HG02678 (cell line): ENCODE results near the gene CRP.
"Not testable (repeated sequence)": the region's sequence is repeated elsewhere in the genome, so short reads cannot be mapped to it uniquely, and the experiment has no call there.

ENCODE experiments used
- ATAC-seq: cut with Tn5 transposase; IDR thresholded peaks from one replicate; pipeline ENCODE4 v1.9.1; 2021; ENCODE audit warnings: mild to moderate bottlenecking, moderate library complexity; ENCODE audit not compliant: unreplicated experiment

Gene CRP, protein sequence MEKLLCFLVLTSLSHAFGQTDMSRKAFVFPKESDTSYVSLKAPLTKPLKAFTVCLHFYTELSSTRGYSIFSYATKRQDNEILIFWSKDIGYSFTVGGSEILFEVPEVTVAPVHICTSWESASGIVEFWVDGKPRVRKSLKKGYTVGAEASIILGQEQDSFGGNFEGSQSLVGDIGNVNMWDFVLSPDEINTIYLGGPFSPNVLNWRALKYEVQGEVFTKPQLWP

DNA sequence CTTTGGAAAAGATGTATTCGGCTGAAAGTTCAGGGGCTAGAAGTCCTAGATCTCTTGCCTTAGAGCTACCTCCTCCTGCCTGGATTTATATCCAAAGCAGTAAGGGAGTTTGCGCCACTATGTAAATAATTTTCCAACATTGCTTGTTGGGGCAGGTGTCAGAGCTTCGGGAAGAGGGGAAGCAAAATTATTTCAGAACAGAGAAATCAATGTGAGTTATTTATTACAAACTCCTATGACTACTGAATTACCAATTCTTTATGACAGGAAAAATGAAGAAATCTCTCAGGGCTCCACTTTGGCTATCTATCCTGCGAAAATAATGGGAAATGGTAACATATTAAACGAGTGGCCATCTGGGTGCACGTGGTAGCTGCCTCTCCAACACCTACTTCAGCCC, at the start of gene CRP:
CRP (minus strand) TSS at position 61 of the 400 bp plus-strand sequence. CDS start 104 bp downstream, outside the sequence.
- ATAC-seq = no peak

DNA sequence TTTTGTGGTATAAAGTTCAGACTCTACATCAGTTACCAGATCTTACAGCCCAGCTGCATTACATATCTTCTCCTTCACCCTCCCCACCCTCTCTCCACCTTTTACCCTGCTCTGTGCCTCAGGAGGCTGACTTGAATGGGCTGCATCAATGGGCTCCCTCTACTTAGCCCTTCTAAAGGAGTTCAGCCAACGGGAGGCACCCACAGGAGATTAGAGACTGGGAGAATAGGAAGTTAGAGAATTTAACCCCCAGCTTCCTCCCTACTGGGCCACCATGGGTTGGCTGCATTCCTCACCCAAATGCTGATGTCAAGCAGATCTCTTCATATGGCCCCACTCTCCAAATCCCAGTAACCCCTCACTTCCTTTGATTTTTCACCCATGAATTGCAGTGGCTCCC, 49.3 kb upstream of the CRP start:
- no peak for ATAC-seq

DNA sequence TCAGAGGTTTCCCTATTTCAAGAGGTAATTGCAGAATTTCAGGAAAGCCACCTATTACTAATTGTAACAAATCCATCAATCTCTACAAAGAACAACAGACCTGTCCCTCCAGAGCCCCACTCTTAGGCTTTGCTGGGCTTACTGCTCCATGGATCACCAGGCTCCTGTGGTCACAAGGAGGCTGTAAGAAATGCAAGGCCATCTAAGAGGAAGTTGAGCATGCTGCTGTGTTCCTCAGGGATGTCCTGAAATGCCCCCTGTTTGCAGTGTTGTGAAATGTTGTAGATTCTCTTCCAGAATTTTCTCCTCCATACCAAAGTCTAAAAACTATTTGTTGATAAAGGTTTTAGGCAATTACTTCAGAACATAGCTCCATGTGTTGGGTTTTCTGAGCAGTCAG, 42.0 kb upstream of the CRP start:
- ATAC-seq = no peak

DNA sequence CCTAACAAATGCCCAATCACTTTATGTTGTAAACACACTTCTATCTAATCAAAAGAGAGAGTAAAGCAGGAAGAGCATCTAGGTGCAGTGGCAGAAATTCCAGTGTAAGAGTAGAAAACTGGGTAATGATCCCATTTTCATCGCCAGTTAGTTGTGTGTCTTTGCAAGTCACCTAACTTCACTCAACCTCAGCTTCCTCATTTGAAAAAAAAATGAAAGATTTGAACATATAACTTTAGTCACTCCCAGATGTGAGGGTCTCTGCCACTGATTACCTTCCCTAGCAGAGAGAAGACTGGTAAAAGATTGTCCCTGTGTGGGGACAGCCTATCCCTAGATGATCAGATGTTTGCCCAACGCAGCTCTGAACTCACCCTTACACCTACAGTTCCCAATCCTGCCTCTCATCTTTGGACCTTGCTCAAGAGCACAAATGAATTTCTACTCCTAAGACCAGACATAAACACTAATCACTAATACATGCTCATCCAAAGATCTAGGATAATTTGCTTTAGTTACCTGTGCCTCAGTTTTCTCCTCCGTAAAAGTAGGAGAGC, 41.1 kb upstream of the CRP start:
- ATAC-seq = no peak

DNA sequence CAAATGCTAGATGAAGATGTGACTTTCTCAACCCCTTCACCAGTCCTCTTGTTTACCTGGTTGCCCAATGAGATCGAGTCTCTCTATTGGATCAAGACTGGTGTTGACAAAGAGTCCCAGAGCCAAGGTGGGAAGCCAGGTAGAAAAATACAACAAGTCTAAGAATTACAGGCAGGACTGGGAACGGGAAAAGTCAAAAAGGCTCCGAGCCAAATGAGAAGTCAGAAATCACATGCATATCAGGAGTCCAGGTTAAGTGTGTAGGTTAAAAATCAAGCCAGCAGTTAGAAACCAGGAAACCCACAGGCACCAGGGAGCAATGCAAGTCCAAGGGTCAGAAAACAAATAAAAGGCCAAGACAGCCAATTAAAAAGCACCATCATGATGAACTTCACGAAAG, 39.0 kb upstream of the CRP start:
- no peak for ATAC-seq

DNA sequence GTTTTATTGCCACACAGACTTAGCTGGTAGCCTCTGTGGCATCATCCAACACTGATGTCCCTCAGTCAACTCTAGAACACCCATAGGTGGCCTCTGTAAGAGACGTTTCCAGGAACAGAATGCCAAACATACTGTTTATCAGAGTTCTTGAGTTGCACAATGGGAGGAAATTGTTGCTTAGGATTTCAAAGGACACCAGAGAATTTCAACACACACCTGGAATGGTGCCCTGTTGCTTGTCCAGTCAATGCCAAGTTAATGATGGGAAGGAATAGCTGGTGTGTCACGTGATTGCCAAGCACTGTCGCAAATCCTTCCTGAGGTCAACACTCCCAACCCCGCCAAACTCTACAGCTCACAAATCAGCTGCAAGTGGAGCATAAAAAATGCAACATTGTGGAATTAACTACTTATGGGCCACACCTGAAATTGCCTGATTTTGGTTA, 37.8 kb upstream of the CRP start:
- no peak for ATAC-seq

DNA sequence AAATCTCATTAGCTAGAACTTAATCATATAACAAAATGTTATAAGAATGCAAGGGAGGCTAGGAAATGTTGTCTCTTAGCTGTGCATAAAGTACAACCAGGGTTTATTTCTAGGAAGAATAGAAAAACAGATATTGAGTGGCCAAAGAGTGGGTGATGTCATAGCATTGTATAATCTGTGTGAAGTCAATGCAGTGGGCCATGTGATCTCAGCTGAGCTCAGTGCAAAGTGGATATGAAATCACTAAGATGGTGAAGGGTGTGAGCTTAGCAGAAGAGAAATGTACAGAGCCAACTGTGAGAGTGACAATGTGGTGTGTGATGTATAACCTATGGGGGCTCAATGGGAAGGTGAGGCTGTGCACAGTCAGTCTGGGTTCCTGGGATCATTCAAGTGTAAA, 36.6 kb upstream of the CRP start:
- no peak for ATAC-seq

DNA sequence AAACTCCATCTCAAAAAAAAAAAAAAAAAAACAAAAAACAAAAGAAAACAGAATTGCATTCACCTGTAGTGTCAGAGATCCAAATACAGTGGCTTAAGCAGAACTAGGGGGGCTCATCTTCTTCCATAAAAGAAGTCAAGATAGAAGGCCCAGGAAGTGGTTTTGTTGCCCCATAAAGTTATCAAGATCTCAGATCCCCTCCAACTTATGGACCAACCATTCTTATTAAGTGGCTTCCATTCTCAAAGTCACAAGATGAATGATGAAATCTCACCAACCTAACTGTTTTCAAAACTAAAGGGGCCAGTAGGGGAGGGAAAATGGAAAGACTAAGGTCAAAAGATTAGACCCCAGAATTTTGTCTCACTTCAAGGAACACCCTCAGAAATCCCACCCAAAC, 36.2 kb upstream of the CRP start:
- no peak for ATAC-seq

DNA sequence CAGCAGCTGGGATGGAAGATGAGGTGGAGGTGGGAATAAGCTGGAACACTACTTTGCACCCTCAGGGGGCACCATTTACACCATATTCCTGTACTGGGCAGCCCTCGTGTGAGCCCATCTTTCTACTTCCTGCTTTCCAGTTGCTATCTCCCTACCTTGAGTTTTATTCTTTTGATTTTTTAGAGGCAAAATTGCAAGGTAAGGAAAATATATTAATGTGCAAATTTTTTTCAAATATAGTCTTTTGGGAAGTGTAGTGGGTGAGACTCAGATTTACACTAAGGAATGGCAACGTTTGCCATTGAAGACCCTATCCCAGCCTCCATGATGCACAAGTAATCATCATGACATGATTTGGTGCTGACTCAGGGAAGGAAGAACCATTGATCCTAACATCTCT, 35.2 kb upstream of the CRP start:
- no peak for ATAC-seq

DNA sequence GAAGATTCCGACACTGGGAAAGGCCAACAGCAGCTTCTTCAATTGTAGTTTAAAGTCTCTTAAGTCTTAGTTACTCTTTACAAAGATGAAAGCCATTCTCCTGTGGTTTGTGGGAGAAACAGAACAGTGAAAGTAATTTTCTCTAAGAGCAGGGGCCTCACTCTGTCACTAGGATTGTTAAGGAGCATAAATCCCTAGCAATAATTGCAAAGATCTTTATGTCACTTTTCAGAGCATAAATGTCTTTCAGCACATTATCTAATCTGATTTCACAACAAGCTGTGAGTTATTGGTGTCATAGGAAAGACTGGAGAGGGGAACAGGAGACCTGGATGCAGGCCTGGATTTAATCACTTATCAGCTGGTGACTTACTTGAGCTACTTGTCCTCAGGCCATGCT, 34.0 kb upstream of the CRP start:
- no peak for ATAC-seq

DNA sequence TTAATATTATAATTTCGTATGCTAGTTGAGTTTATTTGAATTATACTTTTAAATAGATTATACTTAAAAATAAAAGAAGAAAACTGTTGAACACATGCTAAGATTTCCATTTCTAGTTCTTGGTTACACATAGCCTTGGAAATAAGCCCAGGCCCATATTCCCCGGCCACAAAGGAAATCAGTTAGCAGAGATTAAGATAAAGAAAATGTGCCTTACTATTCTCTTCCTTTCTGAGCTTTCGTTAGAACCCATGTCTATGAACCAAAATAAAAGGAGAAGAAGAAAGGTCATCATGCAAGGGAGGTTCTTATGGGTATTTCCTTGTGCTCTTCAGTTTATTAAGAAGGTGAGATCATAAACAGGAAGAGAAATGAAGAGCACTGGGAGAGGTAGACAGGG, 32.3 kb upstream of the CRP start:
- no peak for ATAC-seq

DNA sequence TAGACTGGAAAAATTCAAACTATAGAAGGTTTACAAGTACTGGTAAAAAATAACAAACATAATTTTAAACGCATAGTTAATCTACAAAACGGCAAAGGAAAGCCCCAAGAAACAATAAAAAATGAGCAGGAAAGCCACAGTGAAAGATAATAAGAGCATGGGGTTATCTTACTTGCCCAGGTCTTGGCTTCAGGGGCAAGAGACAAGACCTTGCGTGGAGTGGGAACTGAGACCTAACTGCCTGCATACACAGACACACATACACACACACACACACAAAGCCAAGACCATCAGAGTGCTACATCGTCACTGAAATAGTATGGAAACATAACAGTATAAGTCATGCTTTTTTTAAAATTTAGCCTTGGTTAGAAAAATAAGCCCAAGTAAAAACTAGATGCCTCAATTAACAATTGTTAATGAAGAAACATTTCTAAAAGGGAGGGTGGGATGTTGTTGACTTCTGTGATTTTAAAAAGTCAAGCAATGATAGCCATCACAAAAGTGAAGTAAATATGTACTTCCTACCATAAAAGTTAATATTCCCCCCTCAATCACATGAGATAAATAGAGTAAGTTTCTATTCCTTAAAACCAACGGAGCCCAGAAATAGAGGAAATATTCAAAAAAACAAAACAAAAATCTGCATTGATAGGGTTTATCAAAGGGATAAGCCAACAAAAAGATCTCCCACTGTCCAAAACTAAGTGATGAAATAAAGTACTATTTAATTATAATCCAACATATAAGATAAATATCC, 29.4 kb upstream of the CRP start:
- ATAC-seq = no peak

DNA sequence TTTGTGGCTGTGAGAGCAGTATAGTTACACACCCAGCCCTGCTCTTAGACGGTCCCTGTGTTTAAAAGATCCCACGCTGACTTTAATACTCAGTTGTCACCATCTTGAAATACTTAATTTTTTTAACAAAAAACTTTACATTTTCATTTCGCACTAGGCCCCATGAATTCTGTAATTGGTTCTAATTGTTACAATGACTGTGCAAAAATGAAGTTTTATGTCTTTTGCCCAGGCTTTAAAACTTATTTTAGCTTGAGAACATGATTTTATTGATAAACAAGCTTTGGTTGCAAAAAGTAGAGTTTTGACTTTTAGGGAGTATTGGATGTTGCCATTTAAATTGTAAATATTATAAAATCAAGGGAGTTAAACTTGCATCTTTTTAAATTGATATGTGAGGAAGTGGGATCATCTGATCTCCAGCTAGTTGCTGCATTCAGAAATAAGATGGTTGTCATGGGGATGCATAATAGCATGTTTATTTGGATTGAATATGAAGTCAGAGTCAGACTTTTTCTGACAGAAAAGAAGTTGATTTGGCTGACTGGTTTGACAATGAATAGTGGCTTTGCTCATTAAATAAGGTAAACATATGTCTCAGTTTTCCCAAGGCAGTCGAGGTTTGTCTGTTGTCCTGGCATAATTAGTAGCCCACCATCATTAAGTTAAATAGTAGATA, 23.0 kb upstream of the CRP start:
- no peak for ATAC-seq

DNA sequence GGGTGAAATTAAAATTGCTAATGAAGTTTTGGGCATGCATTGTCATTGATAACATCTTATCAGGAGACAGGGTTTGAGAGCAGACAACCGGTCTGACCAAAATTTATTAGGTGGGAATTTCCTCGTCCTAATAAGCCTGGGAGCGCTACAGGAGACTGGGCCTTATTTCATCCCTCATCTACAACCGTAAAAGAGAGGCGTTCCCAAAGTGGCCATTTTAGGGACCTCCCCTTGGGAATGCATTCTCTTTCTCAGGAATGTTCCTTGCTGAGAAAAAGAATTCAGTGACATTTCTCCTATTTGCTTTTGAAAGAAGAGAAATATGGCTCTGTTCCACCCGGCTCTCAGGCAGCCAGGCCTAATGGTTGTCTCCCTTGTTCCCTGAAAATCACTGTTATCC, 8.8 kb upstream of the CRP start:
- not testable (repeated sequence) for ATAC-seq

DNA sequence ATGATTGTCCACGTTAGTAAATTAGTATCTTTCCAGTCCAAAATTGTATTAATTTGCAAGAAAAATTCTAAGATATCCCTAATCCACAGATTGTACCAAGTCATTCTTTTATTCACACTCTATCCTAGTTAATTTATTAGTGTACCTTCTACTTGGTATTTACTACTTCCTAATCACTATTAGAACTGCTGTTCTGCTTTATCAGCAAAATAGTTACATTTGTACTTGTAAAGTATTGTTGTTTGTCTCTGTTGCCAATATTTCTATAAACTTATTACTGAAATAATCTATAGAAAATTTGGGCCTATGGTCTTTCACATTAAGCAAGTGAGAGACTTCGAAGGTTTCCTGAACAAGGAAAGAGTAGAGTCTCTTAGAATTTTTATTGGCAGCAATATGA, 5.6 kb upstream of the CRP start:
- ATAC-seq = no peak

DNA sequence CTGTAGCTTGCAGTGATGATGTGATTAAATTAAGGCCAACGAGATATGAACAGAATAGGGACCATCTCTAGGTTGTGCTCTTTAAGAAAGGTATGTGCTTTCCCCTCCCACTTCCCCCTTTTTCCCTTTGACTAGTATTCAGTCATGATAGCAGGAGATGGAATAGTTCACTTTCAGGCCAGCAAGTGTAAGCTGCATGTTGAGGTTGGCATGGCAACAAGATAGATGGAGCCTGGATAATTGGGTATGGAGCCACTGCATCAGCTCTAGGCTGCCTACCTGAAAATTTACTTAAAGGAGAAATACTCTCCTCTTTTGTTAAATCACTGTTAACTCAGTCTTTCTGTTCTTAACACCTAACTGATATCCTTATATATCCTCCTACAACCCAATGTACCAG, 1.5 kb upstream of the CRP start:
- ATAC-seq = no peak

DNA sequence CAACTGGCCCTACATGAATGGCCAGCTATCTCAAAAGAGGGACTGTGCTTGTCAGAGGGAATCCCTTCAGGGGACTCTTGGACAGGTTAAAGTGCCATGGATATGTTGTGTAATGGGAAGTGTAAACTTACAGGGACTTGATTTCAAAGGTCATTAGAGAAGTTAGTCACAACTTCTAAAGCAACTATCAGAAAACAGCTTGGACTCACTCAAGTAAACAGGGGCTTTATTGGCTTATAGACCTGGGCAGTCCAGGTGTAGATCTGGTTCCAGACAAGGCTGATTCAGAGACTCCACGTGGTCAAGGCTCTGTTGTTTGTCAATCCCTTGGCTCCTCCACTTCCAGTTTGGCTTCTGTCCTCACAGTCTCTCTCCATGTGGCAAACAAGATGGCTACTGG, 2.3 kb downstream of the CRP start:
- no peak for ATAC-seq

DNA sequence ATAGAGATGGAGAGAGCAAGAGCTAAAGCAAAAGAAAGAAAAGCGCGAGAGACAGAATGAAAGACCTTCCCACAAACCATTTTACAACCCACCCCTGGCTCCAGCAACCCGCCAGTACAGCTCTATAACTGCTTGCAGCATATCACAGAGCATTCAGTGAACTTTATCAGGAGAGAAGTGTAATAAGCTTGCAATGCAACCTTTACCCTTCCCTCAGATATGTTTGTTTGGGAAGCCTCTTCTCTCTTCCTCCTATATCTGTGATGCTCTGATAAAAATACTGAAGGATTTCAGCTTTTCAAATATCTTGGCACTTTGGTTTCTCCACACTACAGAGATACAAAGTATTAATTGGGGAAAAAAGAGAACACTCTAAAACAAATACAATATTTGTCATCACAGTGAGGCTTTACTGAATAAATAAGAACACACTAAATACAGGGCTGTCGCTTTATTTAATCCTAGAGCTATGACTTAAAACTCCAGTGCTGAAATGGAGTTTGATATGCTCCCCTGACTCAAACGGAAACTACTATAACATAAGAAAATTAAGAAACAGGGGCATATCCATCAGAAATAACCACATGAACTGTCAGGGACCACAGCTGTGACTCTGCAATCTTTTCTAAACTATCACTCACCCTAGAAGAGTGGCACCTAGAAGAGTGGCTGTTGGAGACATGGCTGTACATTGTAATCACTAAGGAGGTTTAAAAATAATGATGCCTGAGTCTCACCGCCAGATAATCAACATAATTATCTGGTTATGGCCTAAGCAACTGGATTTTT, 6.7 kb downstream of the CRP start:
- ATAC-seq = no peak

DNA sequence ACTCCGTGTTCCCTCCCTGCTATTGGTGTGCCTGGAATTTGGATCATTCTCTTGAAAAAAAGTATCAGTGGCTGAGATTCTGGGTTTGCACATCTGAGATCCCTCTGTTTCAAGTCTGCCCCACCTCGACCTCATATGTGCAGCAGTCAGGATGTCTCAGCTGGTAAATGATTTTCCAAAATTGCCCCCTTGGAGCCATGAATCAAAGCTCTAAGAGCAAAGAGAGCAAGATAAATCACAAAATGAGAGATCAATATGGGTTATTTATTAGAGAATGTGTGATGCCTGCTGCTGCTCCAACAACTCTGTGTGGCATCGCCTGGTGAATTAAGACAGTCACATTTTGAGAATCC, 8.5 kb downstream of the CRP start:
- no peak for ATAC-seq

DNA sequence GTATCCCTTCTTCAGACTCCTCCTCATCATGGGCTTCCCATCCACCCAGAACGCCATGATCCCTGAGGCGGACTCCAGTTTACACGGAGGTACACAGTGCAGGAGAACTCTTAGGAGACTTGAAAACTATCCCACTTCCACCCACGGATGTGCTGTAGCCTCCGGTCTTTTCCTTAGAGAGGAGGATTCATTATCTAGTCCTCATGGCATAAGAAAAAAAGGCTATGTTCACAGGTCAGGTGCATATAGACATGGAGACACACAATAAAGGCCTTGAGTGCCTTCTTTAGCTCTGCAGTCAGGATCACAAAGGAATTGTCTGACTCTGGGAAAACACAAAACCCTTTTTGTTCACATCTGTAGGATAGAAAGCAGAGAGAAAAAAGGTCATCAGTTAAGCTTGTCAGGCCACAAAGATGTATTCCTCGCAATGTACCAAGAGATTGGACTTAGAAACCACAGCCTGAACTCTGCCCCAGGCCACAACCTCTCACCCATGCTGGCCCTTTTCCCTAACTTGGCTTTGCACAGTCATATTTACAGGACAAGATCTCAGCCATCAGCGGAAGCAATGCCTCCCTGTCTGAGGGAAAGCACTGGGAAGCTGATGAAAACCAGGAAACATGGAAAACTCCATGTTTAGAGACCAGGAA, 9.0 kb downstream of the CRP start:
- no peak for ATAC-seq

DNA sequence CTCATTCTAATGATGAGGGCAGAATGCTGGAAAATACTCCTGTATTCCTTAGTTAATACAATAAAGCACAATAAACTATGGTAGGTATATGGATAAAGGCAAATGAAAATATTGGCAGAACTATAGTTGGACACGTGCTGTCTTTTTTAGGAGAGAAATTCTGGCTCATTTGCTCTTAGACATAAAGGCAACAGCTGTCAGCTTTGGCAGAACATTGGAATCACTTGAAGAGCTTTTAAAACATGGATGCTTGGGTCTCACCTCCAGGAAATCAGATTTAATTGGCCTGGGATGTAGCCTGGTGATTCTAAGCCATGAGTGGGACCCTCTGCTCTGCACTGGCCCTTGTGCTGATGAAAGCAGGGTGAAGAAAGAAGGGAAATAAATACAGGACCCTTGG, 9.9 kb downstream of the CRP start:
- ATAC-seq = no peak
